ENCODE results near the gene MRM2.
"Not testable (repeated sequence)": the region's sequence is repeated elsewhere in the genome, so short reads cannot be mapped to it uniquely, and the experiment has no call there.

MRM2 gene

GRCh38 chr7:2241580-2242540 is at the start of gene MRM2, which contains the start of gene NUDT1:
TSS of gene MRM2 (minus strand) at chr7:2242205. CDS start at chr7:2242169, 36 bp downstream.
TSS of gene NUDT1 (plus strand) at chr7:2242226. CDS start at chr7:2244575, 2,349 bp downstream.
- DNase-seq: peak in 1 of 2 donors; percentile 46

DNA sequence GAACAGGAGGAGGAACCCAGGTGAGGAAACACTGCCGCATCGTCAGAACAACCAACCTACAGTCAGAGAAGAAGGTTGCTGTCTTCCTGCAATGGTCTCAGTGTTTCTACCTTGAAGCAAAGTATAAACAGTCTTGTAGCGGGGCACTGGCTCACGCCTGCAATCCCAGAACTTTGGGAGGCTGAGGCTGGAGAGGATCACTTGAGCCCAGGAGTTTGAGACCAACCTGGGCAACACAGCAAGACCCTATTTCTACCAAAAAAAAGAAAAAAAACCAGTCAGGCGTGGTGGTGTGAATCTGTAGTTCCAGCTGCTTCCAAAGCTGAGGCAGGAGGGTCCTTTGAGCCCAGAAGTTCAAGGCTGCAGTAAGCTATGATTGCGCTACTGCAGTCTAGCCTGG is 48.9 kb upstream of the MRM2 start:
- DNase-seq: no peak

- no peak for DNase-seq
Observed at GRCh38 chr7:2289621-2290020, 47.6 kb upstream of the MRM2 start.

- no peak for DNase-seq
Observed at GRCh38 chr7:2289111-2289586, 47.1 kb upstream of the MRM2 start.

- DNase-seq: no peak
Observed at GRCh38 chr7:2288503-2288902, 46.5 kb upstream of the MRM2 start.

DNA sequence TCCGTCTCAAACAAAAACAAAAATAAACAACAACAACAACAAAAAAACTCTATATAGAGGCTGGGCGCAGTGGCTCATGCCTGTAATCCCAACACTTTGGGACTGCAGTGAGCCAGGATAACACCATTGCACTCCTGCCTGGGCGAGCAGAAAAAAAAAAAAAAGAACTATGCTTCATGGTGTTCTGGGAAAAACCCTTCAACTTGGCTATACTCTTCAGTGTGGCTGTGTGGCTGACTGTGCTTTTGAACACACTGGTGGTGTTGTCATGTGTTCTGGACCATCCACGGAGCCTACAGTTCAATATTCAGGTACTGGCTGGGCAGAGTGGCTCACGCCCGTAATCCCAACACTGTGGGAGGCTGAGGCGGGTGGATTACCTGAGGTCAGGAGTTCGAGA is 45.7 kb upstream of the MRM2 start:
- no peak for DNase-seq

GRCh38 chr7:2283074-2283473 is 41.1 kb upstream of the MRM2 start:
- no peak for DNase-seq

DNA sequence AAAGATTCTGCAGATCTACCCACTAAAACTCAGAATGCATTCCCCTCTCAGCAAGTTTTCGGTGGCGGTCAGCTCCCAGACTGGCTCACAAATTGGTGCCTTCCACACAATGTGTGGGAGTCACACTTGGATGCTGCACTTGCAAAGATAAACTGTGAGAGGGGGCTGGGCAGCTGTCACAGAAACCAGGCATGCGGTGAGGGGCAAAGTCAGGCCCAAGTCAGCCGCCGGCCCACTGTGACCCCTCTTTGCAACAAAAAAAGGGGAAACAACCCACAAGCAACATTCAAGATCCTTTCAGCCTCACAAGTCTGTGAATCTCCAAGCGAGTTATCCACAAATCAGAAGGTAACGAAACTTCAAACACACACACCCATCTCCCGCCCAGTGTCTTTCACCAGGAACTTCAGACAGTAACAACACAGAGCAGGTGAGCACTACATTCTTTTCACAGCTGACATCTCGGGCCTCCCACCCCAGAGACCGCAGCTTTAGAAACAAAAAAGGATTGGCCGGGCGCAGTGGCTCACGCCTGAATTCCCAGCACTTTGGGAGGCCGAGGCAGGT is 40.3 kb upstream of the MRM2 start:
- DNase-seq: no peak

DNA sequence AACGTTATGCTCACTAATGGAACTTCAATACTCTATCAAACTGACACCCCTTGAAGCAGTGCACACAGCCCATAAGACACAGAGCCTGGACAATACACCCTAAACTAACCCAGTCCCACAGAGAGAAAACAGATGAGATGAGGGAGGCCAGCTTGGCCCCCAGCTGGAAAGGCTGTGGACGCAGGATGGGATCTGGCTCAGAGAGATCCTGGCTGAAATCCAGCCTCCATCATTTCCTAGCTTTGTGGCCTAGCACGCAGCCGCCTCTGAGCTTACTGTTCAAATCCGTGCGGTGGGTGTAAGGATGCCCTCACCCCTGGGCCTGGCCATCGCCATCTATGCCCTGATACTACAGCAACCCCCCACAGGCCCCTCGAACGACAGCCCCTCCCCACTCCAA is 39.5 kb upstream of the MRM2 start:
- no peak for DNase-seq

DNA sequence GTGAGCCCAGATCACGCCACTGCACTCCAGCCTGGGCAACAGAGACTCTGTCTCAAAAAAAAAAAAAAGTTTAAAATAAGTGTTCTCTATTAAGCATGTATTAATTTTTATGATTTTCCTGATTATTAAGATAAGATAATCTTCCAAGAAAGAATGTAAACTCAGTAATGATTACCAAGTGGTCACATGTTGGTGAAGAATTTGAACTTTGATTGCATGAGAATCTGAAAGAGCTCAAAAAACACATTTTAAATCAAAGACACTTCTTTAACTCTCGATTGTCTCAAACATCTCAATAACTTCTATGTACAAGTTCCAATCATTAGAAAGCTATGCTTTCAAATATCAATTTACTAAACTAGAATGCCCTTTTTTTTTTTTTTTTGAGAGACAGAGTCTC is 38.4 kb upstream of the MRM2 start:
- no peak for DNase-seq

- DNase-seq: no peak
Observed at GRCh38 chr7:2279896-2280295, 37.9 kb upstream of the MRM2 start.

DNA sequence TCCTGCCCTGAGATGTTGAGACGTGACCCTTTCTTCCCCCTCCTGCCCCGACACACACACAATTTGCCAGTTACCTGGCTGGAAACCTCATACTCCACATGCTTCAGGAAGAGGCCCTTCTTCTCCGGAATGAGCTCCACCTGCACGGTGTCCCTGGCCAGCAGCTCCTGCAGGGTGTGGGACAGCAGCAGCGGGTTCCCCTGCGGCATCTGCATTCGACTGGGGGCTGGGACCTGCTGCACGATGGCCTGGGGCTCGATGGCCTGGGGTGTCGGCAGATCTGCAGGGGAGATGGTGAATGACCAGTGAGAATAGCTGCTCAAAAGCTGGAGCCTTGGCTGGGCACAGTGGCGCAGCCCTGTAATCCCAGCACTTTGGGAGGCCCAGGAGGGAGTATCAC is 36.0 kb upstream of the MRM2 start:
- no peak for DNase-seq

DNA sequence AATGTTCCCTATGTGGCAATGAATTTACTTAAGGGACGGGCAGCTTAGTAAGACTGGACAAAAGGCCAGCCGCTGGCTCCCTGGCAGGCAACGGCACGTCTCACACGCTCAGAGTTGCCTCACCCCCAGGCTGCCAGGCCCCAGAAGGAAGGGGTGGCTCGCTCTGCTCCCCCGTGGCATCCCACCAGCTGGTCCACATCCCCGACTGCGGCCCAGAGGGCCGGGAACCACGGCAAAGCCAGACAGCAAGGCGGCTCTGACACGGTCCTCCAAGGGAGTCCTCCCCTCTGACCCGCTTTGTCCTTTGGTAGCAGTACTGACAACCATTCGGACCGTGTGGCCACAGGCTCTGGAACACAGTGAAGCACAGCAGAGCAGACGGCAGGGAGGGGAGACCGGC is 34.1 kb upstream of the MRM2 start:
- DNase-seq: no peak

- no peak for DNase-seq
Observed at GRCh38 chr7:2275101-2275500, 33.1 kb upstream of the MRM2 start.

GRCh38 chr7:2274666-2275065 is 32.7 kb upstream of the MRM2 start:
- DNase-seq: no peak

- no peak for DNase-seq
Observed at GRCh38 chr7:2273866-2274265, 31.9 kb upstream of the MRM2 start.

DNA sequence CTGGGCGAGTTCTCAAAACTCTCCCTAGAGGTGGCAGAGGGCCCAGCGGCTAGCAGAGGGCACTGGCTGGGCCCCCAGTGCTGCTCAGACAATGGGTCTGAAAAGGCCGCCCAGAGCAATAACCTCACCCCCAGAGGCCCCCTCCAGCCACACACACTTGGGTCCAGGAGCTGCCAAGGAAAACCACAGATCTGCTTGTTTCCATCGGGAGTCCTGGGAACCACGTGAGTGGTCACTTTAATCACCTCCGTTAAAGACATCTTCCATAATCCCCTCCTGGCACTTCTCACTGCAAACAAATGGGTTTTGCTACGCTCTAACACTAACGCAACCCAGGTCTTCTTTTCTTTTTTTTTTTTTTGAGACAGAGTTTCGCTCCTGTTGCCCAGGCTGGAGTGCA is 30.0 kb upstream of the MRM2 start:
- no peak for DNase-seq

DNA sequence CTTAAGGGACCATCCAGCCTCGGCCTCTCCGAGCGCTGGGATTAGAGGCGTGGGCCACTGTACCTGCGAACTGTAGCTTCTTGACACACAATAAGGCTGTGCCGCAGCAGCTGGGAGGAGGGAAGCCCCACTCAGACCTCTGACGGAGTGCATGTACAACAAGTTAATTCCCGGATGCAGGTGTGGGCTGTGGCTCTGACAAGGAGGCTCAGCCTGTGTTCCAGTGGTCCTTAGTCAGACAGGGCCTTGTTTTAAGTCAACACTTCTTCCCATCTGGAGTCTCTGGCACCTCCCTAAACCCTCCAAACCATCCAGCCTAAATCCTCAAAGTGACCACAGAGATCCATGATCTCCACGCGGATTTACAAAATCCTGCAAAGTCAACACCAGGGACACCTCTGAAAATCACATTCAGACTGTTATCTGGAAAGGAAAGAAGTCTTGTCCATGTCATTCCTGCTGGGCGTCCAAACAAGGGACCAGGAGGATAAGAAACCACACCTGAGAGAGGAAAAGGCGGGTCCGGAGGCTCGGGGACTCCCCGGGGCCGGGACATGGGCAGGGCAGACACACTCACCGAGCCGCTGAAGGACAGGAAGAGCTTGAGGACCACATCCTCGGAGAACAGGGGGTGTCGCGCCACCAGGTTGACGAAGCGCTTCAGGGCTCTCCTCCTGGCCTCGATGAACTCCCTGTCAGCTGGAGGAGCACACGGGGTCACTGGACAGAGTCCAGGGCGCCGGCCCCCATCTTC is 29.4 kb upstream of the MRM2 start:
- no peak for DNase-seq

DNA sequence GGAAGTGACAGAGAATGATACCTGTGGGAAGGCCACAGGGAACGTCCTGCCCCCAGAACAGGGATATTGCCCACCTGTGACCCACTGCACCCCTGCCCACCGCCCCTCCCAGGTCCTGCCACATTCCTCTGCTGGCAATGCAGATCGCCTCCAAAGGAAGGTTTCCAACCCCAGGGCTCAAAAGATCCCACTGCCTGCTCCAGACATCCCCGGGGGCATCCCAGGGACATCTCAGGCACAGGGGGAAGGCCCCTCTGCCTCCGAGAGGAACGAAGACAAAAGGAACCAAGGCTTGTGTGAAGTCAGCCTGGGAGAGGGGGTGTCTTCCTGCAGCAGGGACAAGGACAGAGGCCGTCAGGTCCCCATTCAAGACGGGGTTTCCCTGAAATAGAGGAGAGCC is 28.5 kb upstream of the MRM2 start:
- DNase-seq: no peak

DNA sequence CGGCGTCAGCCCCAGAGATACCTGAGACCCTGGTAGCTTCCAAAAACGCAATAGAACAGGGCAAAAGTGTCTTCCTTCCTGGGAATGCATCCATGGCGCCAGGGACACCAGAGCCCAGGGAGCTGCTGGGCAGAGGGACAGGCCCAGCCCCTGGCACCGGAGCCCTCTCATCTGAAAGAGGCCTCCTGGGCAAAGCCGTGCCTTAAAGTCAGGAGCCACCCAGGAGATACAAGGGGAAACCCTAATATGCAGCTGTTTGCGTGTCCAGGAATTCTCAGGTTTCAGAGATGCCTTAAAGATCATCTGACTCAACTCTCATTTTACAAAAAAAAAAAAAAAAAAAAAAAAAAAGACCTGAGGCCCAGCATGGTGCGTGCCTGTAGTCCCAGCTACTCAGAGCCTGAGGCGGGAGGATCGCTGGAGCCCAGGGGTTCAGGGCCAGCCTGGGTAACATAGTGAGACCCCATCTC is 28.0 kb upstream of the MRM2 start:
- no peak for DNase-seq

GRCh38 chr7:2269089-2269990 is 27.3 kb upstream of the MRM2 start:
- DNase-seq: not testable (repeated sequence)

DNA sequence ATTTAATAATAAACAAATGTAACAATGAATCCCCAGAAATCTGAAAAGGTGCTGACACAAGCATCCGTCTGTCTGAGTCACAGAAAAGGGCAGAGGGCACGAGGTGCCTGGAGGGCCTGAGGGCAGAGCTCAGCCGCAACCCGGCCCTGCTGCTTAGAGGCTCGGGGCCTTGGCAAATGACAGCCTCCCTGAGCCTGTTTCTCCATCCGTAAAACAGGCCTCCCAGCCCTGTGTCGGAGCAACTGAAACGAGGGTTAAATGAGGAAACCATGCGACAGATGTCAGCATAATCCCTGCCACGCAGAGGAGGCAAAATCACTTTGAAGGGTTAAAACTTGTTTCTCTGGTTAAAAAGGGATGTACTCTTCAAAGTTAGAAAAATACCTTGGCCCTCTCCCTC is 24.9 kb upstream of the MRM2 start:
- DNase-seq: no peak

Data from bone marrow (tissue), 2 donors.